Activated T-cell treated with anti-CD3 and anti-CD28 coated beads for 1 hour (primary cell): ENCODE measurements around the gene AXIN2.
"Not testable (repeated sequence)": the region's sequence is repeated elsewhere in the genome, so short reads cannot be mapped to it uniquely, and the experiment has no call there.

Experiments used
- DNase-seq: peaks from one replicate; pipeline ENCODE4 v3.0.0-alpha.2; 2020; ENCODE audit warnings: low read depth

Gene AXIN2

GRCh38 chr17:65522751-65523404 is 38.6 kb downstream of the AXIN2 start:
- DNase-seq: no peak

GRCh38 chr17:65519462-65519861 is 42.0 kb downstream of the AXIN2 start:
- no peak for DNase-seq

DNA sequence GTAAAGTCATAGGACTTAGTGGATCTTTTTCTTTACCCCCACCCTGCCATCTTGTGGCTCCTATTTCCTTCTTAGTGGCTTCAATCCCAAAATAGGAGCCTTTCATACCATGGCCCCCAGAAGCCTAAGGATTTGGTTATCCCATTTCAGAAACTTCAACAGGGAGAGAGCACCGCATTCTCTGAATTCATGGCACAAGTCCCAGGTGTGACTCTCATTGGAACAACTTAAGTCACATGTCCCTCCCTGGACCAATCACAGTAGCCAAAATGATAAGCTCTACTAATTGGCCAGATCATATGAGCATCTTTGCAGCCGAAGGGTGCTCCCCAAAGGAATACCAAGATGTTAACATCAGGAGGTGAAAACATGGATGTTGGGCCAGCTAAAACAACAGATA is 43.2 kb downstream of the AXIN2 start:
- DNase-seq: no peak

DNA sequence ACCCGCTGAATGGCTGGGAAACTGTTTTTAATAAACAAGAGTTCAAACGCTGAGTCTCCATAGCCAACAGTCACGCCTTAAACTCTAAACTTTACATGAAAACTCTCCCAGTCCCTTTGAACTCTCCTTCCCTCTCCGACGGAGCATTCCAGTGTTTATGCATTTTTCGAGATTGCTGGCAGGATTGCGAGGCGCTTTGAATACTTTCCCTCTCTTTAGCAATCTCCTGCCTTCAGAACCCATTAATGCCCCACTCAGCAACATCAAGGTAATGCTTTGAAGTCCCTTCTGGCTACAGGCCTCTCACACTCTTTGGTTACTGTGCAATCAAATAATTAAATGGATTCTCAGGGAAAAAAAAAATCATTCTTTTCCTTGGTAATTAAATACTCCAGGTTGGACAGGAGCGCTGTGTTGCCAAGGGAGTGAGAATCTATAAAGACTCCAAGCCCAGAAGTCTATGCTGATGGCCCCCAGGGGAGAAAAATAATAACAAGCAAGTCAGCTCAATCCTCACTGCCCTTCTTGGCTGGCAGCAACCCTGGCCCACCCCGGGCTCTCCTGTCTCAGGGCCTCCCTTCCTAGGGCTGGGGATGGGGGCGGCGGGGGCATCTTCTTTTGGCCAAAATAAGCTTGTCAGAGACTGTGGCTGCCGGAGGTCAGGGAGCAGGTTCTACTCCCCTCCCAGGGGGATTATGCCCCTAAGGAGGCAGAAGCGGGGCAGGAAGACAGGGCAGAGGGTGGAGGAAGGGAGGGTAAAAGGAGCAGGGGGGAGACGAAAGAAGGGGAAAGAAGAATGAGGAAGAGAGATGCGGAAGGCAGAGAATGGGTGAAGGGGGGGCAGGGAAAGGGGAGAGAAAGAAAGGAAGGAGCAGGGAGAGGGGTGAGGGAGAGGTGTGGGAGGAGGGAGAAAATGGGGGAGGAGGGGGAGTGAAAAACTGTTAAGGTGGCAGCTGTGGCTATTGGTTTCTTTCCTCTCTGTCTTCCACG is 45.2 kb downstream of the AXIN2 start:
- DNase-seq: no peak

DNA sequence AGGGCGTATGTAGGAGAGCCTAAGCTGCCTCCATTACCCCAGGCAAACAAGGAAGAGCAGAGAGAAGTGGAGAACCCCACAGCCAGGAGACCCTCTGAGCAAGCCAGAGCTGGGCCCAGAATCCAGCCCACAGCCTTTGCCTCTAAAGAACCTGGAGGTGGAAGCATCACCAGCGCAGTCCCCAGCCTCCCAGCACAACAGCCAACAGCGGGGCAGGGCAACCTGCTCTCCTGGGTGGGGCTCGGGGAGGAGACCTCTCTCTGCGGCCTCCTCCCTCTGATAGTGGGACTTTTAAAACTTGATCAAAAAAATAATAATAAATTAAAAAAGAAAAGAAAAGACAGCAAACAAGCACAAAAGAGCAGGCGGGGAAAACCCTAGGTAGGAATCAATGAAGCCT is 45.9 kb downstream of the AXIN2 start:
- no peak for DNase-seq

DNA sequence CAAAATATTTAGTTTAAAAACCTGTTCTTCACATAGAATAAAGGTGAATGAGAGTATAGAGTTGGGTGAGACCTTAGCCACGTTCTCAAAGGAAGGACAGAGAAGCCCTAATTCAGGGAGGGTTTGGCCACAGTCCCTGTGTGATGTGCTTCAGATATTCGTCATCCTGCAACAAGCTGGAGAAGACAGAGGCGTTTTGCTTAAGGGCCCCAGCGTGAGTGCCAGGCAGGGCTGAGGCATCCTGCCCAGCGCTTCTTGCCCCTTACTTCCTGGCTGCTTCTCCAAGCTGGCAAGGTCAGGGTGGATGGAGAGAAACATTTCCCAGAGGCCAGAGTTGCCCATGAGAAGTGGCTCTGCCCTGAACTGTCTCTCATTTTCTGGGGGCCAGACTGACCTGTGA is 46.9 kb downstream of the AXIN2 start:
- no peak for DNase-seq

DNA sequence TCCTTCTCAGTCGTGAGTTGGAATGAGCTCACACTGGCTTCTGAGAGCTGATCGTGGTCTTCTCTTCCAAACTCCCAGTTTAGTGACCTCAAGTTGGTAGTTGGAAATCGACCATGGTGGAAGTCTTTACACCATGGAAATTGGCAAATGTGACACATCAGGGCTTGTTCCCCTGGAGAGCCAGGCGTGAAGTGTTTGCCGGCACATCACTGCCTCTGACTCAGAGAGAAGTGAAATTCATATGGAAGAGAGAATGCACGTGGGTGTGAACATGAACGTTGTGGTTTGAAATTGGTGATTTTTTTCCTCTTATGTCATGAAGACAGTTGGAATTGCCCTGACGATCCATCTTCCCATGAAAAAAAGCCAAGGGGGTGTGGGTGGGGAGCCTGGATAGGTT is 47.4 kb downstream of the AXIN2 start:
- DNase-seq: no peak

- no peak for DNase-seq
Measured at GRCh38 chr17:65511316-65511715, 50.1 kb downstream of the AXIN2 start.

DNA sequence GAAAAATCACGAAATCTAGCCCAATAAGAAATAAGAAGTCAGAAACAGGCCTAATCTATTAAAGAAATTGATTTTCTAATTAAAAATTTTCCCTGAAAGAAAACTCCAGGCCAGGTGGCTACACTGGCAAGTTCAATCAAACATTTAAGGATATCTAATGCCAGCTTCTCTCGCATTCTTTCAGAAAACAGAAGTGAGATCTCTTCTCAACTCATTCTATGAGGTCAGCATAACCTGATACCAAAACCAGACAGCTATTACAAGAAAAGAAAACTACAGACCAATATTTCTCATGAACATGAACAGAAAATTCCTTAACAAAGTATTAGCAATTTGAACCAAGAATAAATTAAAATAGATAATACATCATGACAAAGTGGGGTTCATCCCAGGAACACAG is 52.4 kb downstream of the AXIN2 start:
- DNase-seq: no peak

DNA sequence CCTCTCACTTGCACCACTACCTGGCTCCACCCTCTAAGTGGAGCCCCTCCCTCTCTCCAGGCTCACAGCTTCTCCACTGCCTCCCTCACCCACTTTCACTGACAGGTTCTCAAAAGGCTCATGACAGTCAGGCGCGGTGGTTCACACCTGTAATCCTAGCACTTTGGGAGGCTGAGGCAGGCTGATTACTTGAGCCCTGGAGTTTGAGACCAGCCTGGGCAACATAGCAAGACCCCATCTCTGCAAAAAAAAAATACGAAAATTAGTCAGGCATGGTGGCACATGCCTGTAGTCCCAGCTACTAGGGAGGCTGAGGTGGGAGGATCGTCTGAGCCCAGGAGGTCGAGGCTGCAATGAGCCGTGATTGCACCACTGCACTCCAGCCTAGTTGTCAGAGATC is 56.8 kb downstream of the AXIN2 start:
- not testable (repeated sequence) for DNase-seq

DNA sequence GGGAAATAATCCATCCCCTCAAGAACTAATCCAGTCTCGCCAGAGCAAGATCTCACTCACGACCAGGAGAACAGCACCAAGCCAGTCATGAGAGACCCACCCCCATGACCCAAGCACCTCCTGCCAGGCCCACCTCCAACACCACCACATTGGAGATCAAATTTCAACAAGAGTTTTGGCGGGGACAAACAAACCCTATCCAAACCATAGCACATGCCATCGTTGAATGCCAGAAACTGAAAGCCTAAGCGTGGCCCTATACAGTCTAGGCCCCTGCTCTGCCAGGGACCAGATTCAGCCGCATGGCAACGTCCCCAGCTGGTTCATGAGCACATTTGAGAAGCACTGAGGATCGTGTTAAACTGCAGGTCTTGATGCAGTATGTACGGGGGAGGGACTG is 57.3 kb downstream of the AXIN2 start:
- DNase-seq: no peak

DNA sequence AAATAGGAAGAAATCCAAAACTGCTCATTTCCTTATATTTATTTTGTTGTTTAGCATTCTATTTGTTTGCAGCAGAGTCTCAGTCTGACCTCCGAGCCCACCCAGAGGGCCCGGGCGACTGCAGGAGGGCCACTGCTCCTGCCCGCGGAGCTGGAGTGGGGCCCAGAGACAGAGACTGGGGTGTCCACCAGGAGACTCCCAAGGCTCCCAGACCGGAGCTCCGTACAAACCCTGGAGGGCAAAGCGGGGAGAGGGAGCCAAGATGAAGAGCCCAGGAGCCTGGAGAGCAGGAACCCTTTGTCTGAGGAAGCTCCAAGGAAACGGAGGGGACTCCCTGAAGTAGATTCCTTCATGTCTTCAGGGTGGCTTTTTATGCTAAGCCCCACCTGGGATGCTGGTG is 57.9 kb downstream of the AXIN2 start:
- no peak for DNase-seq

GRCh38 chr17:65498816-65499215 is 62.6 kb downstream of the AXIN2 start:
- no peak for DNase-seq

DNA sequence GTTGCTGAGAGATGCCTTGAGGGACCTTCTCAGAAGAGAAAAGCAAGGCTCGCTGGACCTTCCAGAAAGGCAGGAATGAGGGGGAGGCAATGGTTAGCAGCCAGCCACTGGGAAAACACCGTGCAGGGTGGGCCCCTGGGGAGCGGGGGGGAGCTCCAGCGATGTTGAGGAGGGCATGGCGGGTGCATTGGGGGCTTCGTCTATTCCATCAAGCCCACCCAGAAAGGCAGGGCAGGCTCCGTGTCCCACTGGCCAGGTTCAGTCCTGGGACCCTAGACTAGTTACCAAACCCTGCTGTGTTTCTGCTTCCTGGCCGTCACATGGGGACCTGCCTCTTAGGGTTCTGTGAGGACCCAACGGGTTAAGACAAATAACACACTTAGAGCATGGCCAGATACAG is 64.6 kb downstream of the AXIN2 start:
- no peak for DNase-seq

DNA sequence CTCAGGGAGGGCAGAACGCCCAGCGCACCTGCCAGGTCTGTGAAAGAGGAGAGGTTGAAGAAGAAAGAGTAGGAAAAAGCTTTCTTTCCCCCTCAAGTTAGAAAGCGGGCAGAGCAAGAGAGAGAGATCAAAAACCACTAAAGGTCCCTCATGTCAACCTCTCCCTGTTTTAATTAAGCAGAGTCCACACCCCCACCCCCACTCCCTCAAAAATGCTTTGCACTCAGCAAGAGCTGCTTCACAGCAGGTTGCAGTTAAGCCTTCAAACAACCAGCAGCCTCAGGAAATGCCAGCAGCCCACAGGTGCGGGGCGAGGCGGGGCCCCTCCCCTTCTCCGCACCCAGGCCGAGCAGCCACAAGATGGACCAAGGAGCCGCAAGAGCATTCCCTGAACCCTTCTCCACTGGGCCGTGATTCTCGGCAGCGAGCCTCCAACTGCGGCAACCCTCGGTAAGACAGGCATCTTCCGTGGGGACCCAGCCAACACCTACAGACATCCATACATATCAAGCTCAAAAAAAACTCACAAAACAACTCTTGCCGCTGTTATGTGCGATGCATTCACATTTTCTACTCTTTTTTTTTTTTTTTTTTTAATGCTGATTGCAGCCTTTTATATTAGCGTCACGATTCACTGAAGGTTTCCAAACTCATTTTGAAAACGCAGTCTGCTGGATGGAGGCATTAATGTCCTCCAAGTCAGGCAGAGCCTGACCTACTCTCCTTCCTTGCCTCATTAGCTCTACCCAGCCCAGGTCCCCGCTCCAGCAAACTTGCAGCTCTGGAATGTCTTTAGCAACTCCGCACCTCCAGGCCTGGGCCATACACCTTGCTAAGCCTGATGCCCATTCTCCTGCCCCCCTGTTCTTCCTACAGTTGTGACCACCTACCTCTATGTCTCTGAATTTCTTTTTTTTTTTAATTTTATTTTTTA is 66.1 kb downstream of the AXIN2 start:
- no peak for DNase-seq

DNA sequence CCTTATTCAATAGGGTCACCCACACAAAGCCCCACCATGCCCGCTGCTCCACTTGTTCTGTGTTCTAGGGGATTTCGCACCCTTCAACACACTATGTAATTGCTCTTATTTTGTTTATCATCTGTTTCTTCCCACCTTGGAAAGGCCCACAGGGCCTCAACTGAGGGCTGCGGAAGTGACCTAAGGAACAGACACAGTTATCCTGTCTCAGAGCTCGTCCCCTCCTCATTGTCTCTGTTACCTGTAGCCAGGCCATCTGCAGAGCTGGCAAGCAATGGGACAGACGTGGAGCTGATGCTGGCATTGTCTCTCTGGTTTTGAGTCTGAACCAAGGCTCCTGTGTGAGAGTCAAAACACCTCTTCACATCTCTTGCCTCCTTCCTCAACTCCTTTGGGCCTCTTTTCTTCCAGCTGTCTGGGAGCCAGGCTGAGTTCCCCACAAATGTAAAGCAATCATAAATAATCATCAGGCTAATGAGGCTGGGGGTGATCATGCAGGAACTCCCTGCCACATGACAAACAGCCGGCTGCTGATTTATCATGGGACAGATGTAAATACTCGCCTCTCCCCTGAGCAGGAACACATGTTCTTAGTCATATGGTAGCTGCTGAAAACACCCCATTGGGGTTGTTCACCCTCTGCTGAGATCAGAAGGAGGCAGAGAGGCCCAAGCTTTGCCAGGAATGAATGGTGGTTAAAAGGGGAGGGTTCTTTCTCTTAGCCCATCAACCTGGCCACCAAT is 71.9 kb downstream of the AXIN2 start:
- DNase-seq: no peak

GRCh38 chr17:65488665-65489064 is 72.8 kb downstream of the AXIN2 start:
- no peak for DNase-seq

- DNase-seq: no peak
Measured at GRCh38 chr17:65487990-65488389, 73.5 kb downstream of the AXIN2 start.

GRCh38 chr17:65487161-65487560 is 74.3 kb downstream of the AXIN2 start:
- no peak for DNase-seq

- no peak for DNase-seq
Measured at GRCh38 chr17:65485388-65486299, 75.8 kb downstream of the AXIN2 start.

DNA sequence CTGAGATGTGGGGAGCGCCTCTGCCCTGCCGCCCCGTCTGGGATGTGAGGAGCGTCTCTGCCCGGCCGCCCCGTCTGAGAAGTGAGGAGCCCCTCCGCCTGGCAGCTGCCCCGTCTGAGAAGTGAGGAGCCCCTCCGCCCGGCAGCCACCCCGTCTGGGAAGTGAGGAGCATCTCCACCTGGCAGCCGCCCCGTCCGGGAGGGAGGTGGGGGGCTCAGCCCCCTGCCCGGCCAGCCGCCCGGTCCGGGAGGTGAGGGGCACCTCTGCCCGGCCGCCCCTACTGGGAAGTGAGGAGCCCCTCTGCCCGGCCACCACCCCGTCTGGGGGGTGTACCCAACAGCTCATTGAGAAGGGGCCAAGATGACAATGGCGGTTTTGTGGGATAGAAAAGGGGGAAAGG is 77.0 kb downstream of the AXIN2 start:
- not testable (repeated sequence) for DNase-seq
